Vagina (tissue), 2 donors: ENCODE measurements around the gene CALM3. TPM values are rescaled to one million over a fixed set of nuclear protein-coding genes. Genes with fewer than 3 reads are reported as not detected.

Source experiments
- DNase-seq, 2 donors: peaks; one replicate each; pipeline ENCODE4 v3.0.0-alpha.2; 2017; ENCODE audit errors: extremely low spot score in 2 of 2
- H3K27ac ChIP-seq: fragments of 200-600 bp; sonication (generic); one replicate; pipeline ENCODE4 v1.5.1; 2019
- H3K27me3 ChIP-seq: fragments of 200-600 bp; sonication (generic); one replicate; pipeline ENCODE4 v1.5.1; 2019
- H3K36me3 ChIP-seq, 2 donors: fragments of 200-600 bp; sonication (generic); one replicate each; pipeline ENCODE4 v1.5.1; 2017 to 2019
- H3K4me1 ChIP-seq: fragments of 200-600 bp; sonication (generic); one replicate; pipeline ENCODE4 v1.5.1; 2019
- H3K4me3 ChIP-seq, 2 donors: fragments of 200-600 bp; sonication (generic); 1 replicate in 1 of 2; 2 replicates in 1 of 2; pipeline ENCODE4 v1.5.1; 2016 to 2019
- H3K9me3 ChIP-seq: fragments of 200-600 bp; sonication (generic); one replicate; pipeline ENCODE4 v1.5.1; 2019
- CTCF ChIP-seq, 3 experiments: fragments of 450-650 bp in 2 of 3; fragments of 200-600 bp in 1 of 3; sonication (generic) in 1 of 3; IDR thresholded peaks; one replicate each; pipeline ENCODE4 v1.5.1; 2017 to 2019; ENCODE audit warnings: antibody characterized with exemption in 3 of 3, mild to moderate bottlenecking in 2 of 3, moderate library complexity in 2 of 3
- POLR2A ChIP-seq, 2 donors: fragments of 450-650 bp; IDR thresholded peaks; one replicate each; pipeline ENCODE4 v1.6.1; 2017; ENCODE audit warnings: antibody characterized with exemption in 2 of 2, mild to moderate bottlenecking in 2 of 2, moderate library complexity in 2 of 2
- POLR2AphosphoS5 ChIP-seq, 2 donors: sonication (generic); formaldehyde crosslinking; IDR thresholded peaks; one replicate each; pipeline ENCODE4 v1.9.0; 2017; ENCODE audit warnings: antibody characterized with exemption in 2 of 2, mild to moderate bottlenecking in 2 of 2, low read depth in 1 of 2; ENCODE audit not compliant: insufficient read depth in 1 of 2
- intact Hi-C: fragments of 100-400 bp; cut with DNase I; formaldehyde crosslinking; loops from one replicate; pipeline ENCODE4 v1.15.1; 2023
- total RNA-seq: library from RNA; depleted of rRNA; stranded (reverse); fragments of >200 nt; gene quantifications from one replicate; pipeline ENCODE4 v1.2.3, GENCODE V29; 2016

CALM3 gene
- total RNA-seq, 1 donor from 2014 or later = 105 TPM

- H3K27me3 ChIP-seq = no peaks in the 10 kb centered on the region
- H3K27ac ChIP-seq = no peak overlapping the region
- H3K4me1 ChIP-seq = peaks cover 27% of the 10 kb centered on the region
- intact Hi-C loops = loop anchor here (5.0 to 10.0 kb wide), 2 partner anchors 49 to 111 kb away; partner anchors contain the start of gene DACT3
- H3K9me3 ChIP-seq = no peaks in the 10 kb centered on the region
- TF ChIP-seq POLR2AphosphoS5 (IDR thresholded peaks at IDR 0.05; ENCODE audit: insufficient read depth in 1 of 2, low read depth in 1 of 2) = no peak
- no peak for DNase-seq
- peaks cover 0 to 23% of the 10 kb centered on the region in 2 donors for H3K36me3 ChIP-seq
- H3K4me3 ChIP-seq = no peak overlapping the region
These were observed 12.4 kb downstream of the CALM3 start for GRCh38 chr19:46613525-46613924.

- Histone ChIP-seq H3K4me3 (no peak overlapping the region), H3K36me3 (peaks cover 0 to 16% of the 10 kb centered on the region in 2 donors), H3K27ac (no peak overlapping the region), H3K4me1 (peaks cover 27% of the 10 kb centered on the region), H3K27me3 (no peaks in the 10 kb centered on the region), H3K9me3 (no peaks in the 10 kb centered on the region)
- no peak for DNase-seq
- TF ChIP-seq POLR2AphosphoS5 (IDR thresholded peaks at IDR 0.05; ENCODE audit: insufficient read depth in 1 of 2, low read depth in 1 of 2) (peak in 1 of 2 donors; percentile 29), POLR2A (IDR thresholded peaks at IDR 0.05) (no peak), CTCF (IDR thresholded peaks at IDR 0.05) (peak; percentile 80 to 92 (median 86))
- intact Hi-C loops = loop anchor here (5.0 to 10.0 kb wide), 2 partner anchors 48 to 111 kb away; partner anchors contain the start of gene DACT3
These were observed 13.1 kb downstream of the CALM3 start for GRCh38 chr19:46614114-46614722.

GRCh38 chr19:46615966-46616365 is 14.8 kb downstream of the CALM3 start:
- Histone ChIP-seq H3K9me3 (no peaks in the 10 kb centered on the region), H3K36me3 (no peaks in the 10 kb centered on the region), H3K4me1 (peaks cover 39% of the 10 kb centered on the region), H3K27ac (no peak overlapping the region), H3K27me3 (no peaks in the 10 kb centered on the region), H3K4me3 (no peak overlapping the region)
- no peak for TF ChIP-seq POLR2AphosphoS5 (IDR thresholded peaks at IDR 0.05; ENCODE audit: insufficient read depth in 1 of 2, low read depth in 1 of 2)
- no peak for TF ChIP-seq POLR2A (IDR thresholded peaks at IDR 0.05)
- no peak for TF ChIP-seq CTCF (IDR thresholded peaks at IDR 0.05)
- intact Hi-C loops = loop anchor here (10.0 kb wide), 1 partner anchor 109 kb away; no protein-coding TSS in a partner anchor
- no peak for DNase-seq

GRCh38 chr19:46616631-46617322 is 15.6 kb downstream of the CALM3 start:
- intact Hi-C loops = loop anchor here (10.0 kb wide), 1 partner anchor 108 kb away; no protein-coding TSS in a partner anchor
- TF ChIP-seq CTCF (IDR thresholded peaks at IDR 0.05) = no peak
- TF ChIP-seq POLR2AphosphoS5 (IDR thresholded peaks at IDR 0.05; ENCODE audit: insufficient read depth in 1 of 2, low read depth in 1 of 2) = peak in 1 of 2 donors; percentile 12
- no peak for TF ChIP-seq POLR2A (IDR thresholded peaks at IDR 0.05)
- H3K4me3 ChIP-seq = no peak overlapping the region
- no peak overlapping the region for H3K27ac ChIP-seq
- no peak for DNase-seq
- H3K9me3 ChIP-seq = no peaks in the 10 kb centered on the region
- no peaks in the 10 kb centered on the region for H3K36me3 ChIP-seq
- H3K4me1 ChIP-seq = peaks cover 39% of the 10 kb centered on the region
- H3K27me3 ChIP-seq = no peaks in the 10 kb centered on the region

- intact Hi-C loops = loop anchor here (10.0 kb wide), 1 partner anchor 107 kb away; no protein-coding TSS in a partner anchor
- Histone ChIP-seq H3K27ac (no peak overlapping the region), H3K4me3 (no peak overlapping the region), H3K9me3 (no peaks in the 10 kb centered on the region), H3K36me3 (no peaks in the 10 kb centered on the region), H3K27me3 (no peaks in the 10 kb centered on the region), H3K4me1 (peaks cover 39% of the 10 kb centered on the region)
- TF ChIP-seq CTCF (IDR thresholded peaks at IDR 0.05) = no peak
- no peak for TF ChIP-seq POLR2AphosphoS5 (IDR thresholded peaks at IDR 0.05; ENCODE audit: insufficient read depth in 1 of 2, low read depth in 1 of 2)
- no peak for TF ChIP-seq POLR2A (IDR thresholded peaks at IDR 0.05)
- DNase-seq = no peak
These were observed 16.5 kb downstream of the CALM3 start for GRCh38 chr19:46617601-46618000.
